Measurements from ENCODE around the gene VPREB1. TPM values are rescaled to one million over a fixed set of nuclear protein-coding genes. Genes with fewer than 3 reads are reported as not detected.

The VPREB1 gene
- total and polyA plus RNA-seq, 2 of the 4 experiments (the other 2 are of a cell fraction), result not detected

GRCh38 chr22:22246706-22247105 is 2.1 kb downstream of the VPREB1 start:
- Histone ChIP-seq H3K4me1 (ENCODE audit: control insufficient read depth, insufficient read depth, low read length) (no peaks in the 10 kb centered on the region), H3K14ac (replicated peaks; ENCODE audit: low read depth, low read length) (no peak overlapping the region), H3K27me3 (ENCODE audit: control insufficient read depth, insufficient read depth, low read length) (peaks cover 45% of the 10 kb centered on the region), H2BK20ac (ENCODE audit: low read depth, low read length) (no peak overlapping the region), H3K4me3 (ENCODE audit: insufficient read depth, low read depth, low read length) (no peak overlapping the region), H3K4me2 (ENCODE audit: low read depth, low read length) (no peak overlapping the region), H3K4ac (ENCODE audit: low read depth, low read length) (no peak overlapping the region), H2AK5ac (ENCODE audit: low read depth, low read length) (no peak overlapping the region), H3K79me1 (ENCODE audit: low read depth in 1 of 2, low read length in 2 of 2) (no peaks in the 10 kb centered on the region), H3K9me1 (ENCODE audit: insufficient read depth, low read length) (no peaks in the 10 kb centered on the region), H3K9ac (ENCODE audit: low read depth, low read length) (no peak overlapping the region), H2BK15ac (ENCODE audit: low read depth, low read length) (no peak overlapping the region), H3K9me3 (ENCODE audit: control insufficient read depth, insufficient read depth, low read length) (no peaks in the 10 kb centered on the region), H2AFZ (replicated peaks; ENCODE audit: low read length, poor library complexity) (no peak overlapping the region), H3K56ac (ENCODE audit: extremely low read depth, insufficient read depth, low read length) (no peak overlapping the region), H2AK9ac (replicated peaks; ENCODE audit: low read depth, low read length, poor library complexity) (no peak overlapping the region), H4K5ac (ENCODE audit: low read depth, low read length) (no peak overlapping the region), H3K23ac (ENCODE audit: low read depth, low read length) (no peak overlapping the region), H4K8ac (ENCODE audit: low read depth in 2 of 2, low read length in 2 of 2) (no peak overlapping the region), H4K20me1 (ENCODE audit: insufficient read depth, low read length) (no peaks in the 10 kb centered on the region), H2BK120ac (ENCODE audit: low read depth, low read length) (no peak overlapping the region), H3K27ac (ENCODE audit: insufficient read depth, low read length) (no peak overlapping the region), H3K18ac (ENCODE audit: low read depth, low read length) (no peak overlapping the region), H3K36me3 (ENCODE audit: control insufficient read depth, insufficient read depth, low read length) (no peaks in the 10 kb centered on the region), H4K91ac (ENCODE audit: insufficient read depth, low read depth, low read length) (no peak overlapping the region), H2BK5ac (ENCODE audit: low read depth, low read length, poor library complexity, severe bottlenecking) (no peak overlapping the region)
- dilution Hi-C loops (cut with HindIII; ENCODE audit: low sequenced_read_pairs, unreplicated experiment), result no loop called here
- no peak for DNase-seq
- intact Hi-C loops (cut with micrococcal nuclease), result no loop called here
- ATAC-seq (ENCODE audit: low read depth), result no peak
- POLR2A ChIA-PET (ENCODE audit: unreplicated experiment), result no interaction called here
- TF ChIP-seq FOS (IDR thresholded peaks at IDR 0.05; ENCODE audit: low read depth, low read length) (no peak), CEBPB (IDR thresholded peaks at IDR 0.05; ENCODE audit: low read depth, low read length) (no peak), NFE2L2 (IDR thresholded peaks at IDR 0.05; ENCODE audit: low read depth, low read length) (no peak), POLR2A (IDR thresholded peaks at IDR 0.05; ENCODE audit: low read depth, low read length) (no peak), MAZ (IDR thresholded peaks at IDR 0.05; ENCODE audit: borderline replicate concordance, low read depth, low read length) (no peak), BHLHE40 (IDR thresholded peaks at IDR 0.05; ENCODE audit: low read depth, low read length) (no peak), USF2 (IDR thresholded peaks at IDR 0.05; ENCODE audit: low read depth, low read length) (no peak), RAD21 (IDR thresholded peaks at IDR 0.05; ENCODE audit: low read length) (no peak), SMC3 (IDR thresholded peaks at IDR 0.05; ENCODE audit: low read depth, low read length) (no peak), MXI1 (IDR thresholded peaks at IDR 0.05; ENCODE audit: borderline replicate concordance, low read depth, low read length) (no peak), CHD1 (IDR thresholded peaks at IDR 0.05; ENCODE audit: low read depth, low read length) (no peak), CTCF (conservative IDR thresholded peaks at IDR 0.05; ENCODE audit: low read depth, low read length) (no peak), RFX5 (IDR thresholded peaks at IDR 0.05; ENCODE audit: low read depth, low read length) (no peak), RCOR1 (IDR thresholded peaks at IDR 0.05; ENCODE audit: insufficient replicate concordance, low read length) (no peak), MAFK (IDR thresholded peaks at IDR 0.05; ENCODE audit: low read depth, low read length) (no peak), ELK1 (IDR thresholded peaks at IDR 0.05; ENCODE audit: borderline replicate concordance, low read depth, low read length) (no peak)
- CTCF ChIA-PET, result no interaction called here
- 100% methylated on average over 1 of the region's 9 CpGs; no CpG with 5 or more reads in 1 of the 2 experiments for WGBS, 2 experiments (ENCODE audit: extremely low coverage in 2 of 2, insufficient read length in 1 of 2)
- BruUV-seq (replicated peaks), result no TSS peak
- in situ Hi-C loops (cut with MboI; ENCODE audit: low sequenced_read_pairs), result no loop called here
